H1 (cell line): ENCODE measurements around the gene PARD6B. TPM values are rescaled to one million over a fixed set of nuclear protein-coding genes. Genes with fewer than 3 reads are reported as not detected.
A peak's percentile ranks its signal among the peaks of the same experiment; 100 is the strongest.

Experiments used
- CTCF ChIA-PET: fragments of 300-600 bp; sonication (Branson Sonifier 250); formaldehyde crosslinking; loops from one replicate; lab custom pipeline; 2021; ENCODE audit not compliant: partially characterized antibody; lab: Charles Lee
- POLR2A ChIA-PET: fragments of 300-600 bp; sonication (Branson Sonifier 250); formaldehyde crosslinking; loops from one replicate; lab custom pipeline; 2021; ENCODE audit warnings: inconsistent platforms; ENCODE audit not compliant: partially characterized antibody; lab: Charles Lee
- DNase-seq, 2 experiments: peaks; one replicate each; pipeline versions ENCODE4 v3.0.0 to v3.0.0-alpha.2; 2010 to 2022; ENCODE audit warnings: low spot score in 2 of 2, low read depth in 1 of 2, mixed read lengths in 1 of 2
- FAIRE-seq: peaks from 2 replicates; lab custom pipeline; 2011; peaks lifted over from hg19 to GRCh38; lab: Jason Lieb, UNC
- H2AFZ ChIP-seq: 2 replicates; pipeline ENCODE4 v1.8.1; 2012; ENCODE audit warnings: low read length, inconsistent platforms
- H2AK5ac ChIP-seq: 2 replicates; pipeline ENCODE4 v1.6.1; 2013; ENCODE audit warnings: low read depth, low read length
- H2BK120ac ChIP-seq: replicated peaks from 2 replicates; pipeline ENCODE3; 2013; ENCODE audit warnings: low read depth, low read length, inconsistent platforms
- H2BK12ac ChIP-seq: 2 replicates; pipeline ENCODE4 v1.6.1; 2013; ENCODE audit warnings: low read depth, low read length
- H2BK15ac ChIP-seq: 2 replicates; pipeline ENCODE4 v1.6.1; 2013; ENCODE audit warnings: low read length
- H2BK20ac ChIP-seq: 2 replicates; pipeline ENCODE4 v1.6.1; 2013; ENCODE audit warnings: low read length
- H2BK5ac ChIP-seq: 2 replicates; pipeline ENCODE4 v1.6.1; 2013; ENCODE audit warnings: low read depth, low read length
- H3K14ac ChIP-seq: 2 replicates; pipeline ENCODE4 v1.6.1; 2013; ENCODE audit warnings: inconsistent platforms; ENCODE audit not compliant: insufficient read length
- H3K18ac ChIP-seq: 2 replicates; pipeline ENCODE4 v1.6.1; 2013; ENCODE audit warnings: low read length; ENCODE audit errors: extremely low read depth
- H3K23ac ChIP-seq: 2 replicates; pipeline ENCODE4 v1.6.1; 2013; ENCODE audit warnings: inconsistent platforms; ENCODE audit not compliant: insufficient read length
- H3K23me2 ChIP-seq: 2 replicates; pipeline ENCODE4 v1.6.1; 2013; ENCODE audit warnings: low read depth, low read length
- H3K27ac ChIP-seq: 2 replicates; pipeline ENCODE4 v1.6.1; 2011; ENCODE audit warnings: low read depth, low read length, inconsistent platforms
- H3K27me3 ChIP-seq, 4 experiments: replicated peaks in 1 of 4; 1 replicate in 1 of 4; 2 replicates in 3 of 4; pipeline versions ENCODE4 v1.6.1 to v1.8.1; 2011 to 2013; ENCODE audit warnings: low read length in 3 of 4, mild to moderate bottlenecking in 3 of 4, inconsistent platforms in 2 of 4, mixed read lengths in 2 of 4, moderate library complexity in 1 of 4; ENCODE audit not compliant: control insufficient read depth in 3 of 4, insufficient read depth in 3 of 4; ENCODE audit errors: extremely low read depth in 1 of 4
- H3K36me3 ChIP-seq, 4 experiments: 2 replicates each; pipeline versions ENCODE4 v1.6.1 to v1.8.1; 2011 to 2013; ENCODE audit warnings: mild to moderate bottlenecking in 4 of 4, low read length in 3 of 4, moderate library complexity in 2 of 4, control low read depth in 1 of 4, inconsistent platforms in 1 of 4; ENCODE audit not compliant: insufficient read depth in 4 of 4, control insufficient read depth in 2 of 4
- H3K4ac ChIP-seq: replicated peaks from 2 replicates; pipeline ENCODE3; 2013; ENCODE audit warnings: low read length, low read depth, mixed read lengths, inconsistent platforms; ENCODE audit not compliant: insufficient read length
- H3K4me1 ChIP-seq, 4 experiments: replicated peaks in 1 of 4; 1 replicate in 1 of 4; 2 replicates in 3 of 4; pipeline versions ENCODE4 v1.6.1 to v1.8.1; 2011 to 2013; ENCODE audit warnings: low read length in 3 of 4, inconsistent platforms in 2 of 4, mixed read lengths in 1 of 4; ENCODE audit not compliant: insufficient read depth in 4 of 4, control insufficient read depth in 3 of 4
- H3K4me2 ChIP-seq, 2 experiments: 2 replicates each; pipeline versions ENCODE4 v1.6.1 to v1.8.1; 2011 to 2013; ENCODE audit warnings: low read depth in 2 of 2, low read length in 2 of 2, control low read depth in 1 of 2, inconsistent platforms in 1 of 2, mild to moderate bottlenecking in 1 of 2; ENCODE audit not compliant: insufficient read depth in 1 of 2
- H3K4me3 ChIP-seq, 4 experiments: fragments of 200-600, 300-600 bp in 1 of 4; sonication (generic), shearing (Covaris generic), sonication (Bioruptor Twin) in 1 of 4; 2 replicates each; pipeline versions ENCODE4 v1.5.1 to v1.8.1; 2011 to 2016; ENCODE audit warnings: low read length in 4 of 4, low read depth in 3 of 4, control low read depth in 2 of 4, inconsistent platforms in 2 of 4, mild to moderate bottlenecking in 2 of 4, mixed read lengths in 1 of 4, moderate library complexity in 1 of 4; ENCODE audit not compliant: insufficient read depth in 2 of 4; ENCODE audit errors: extremely low read depth in 1 of 4
- H3K56ac ChIP-seq: replicated peaks from 2 replicates; pipeline ENCODE3; 2013; ENCODE audit warnings: low read depth, mild to moderate bottlenecking, mixed read lengths, low read length, inconsistent platforms; ENCODE audit not compliant: insufficient read length
- H3K79me1 ChIP-seq: 2 replicates; pipeline ENCODE4 v1.6.1; 2013; ENCODE audit warnings: low read depth, low read length, control low read depth
- H3K79me2 ChIP-seq, 2 experiments: 2 replicates each; pipeline versions ENCODE4 v1.6.1 to v1.8.1; 2012 to 2013; ENCODE audit warnings: low read length in 2 of 2, mild to moderate bottlenecking in 2 of 2, inconsistent platforms in 1 of 2; ENCODE audit not compliant: insufficient read depth in 2 of 2, control insufficient read depth in 1 of 2
- H3K9ac ChIP-seq, 4 experiments: replicated peaks in 1 of 4; 1 replicate in 1 of 4; 2 replicates in 3 of 4; pipeline versions ENCODE4 v1.6.1 to v1.8.1; 2011 to 2013; ENCODE audit warnings: low read depth in 3 of 4, low read length in 3 of 4, control low read depth in 2 of 4, mild to moderate bottlenecking in 2 of 4, moderate library complexity in 2 of 4, inconsistent platforms in 1 of 4; ENCODE audit errors: extremely low read depth in 1 of 4
- H3K9me3 ChIP-seq, 2 experiments: 2 replicates each; pipeline versions ENCODE4 v1.6.1 to v1.8.1; 2012 to 2013; ENCODE audit warnings: mild to moderate bottlenecking in 2 of 2, moderate library complexity in 2 of 2, control low read depth in 1 of 2, inconsistent platforms in 1 of 2, low read depth in 1 of 2, low read length in 1 of 2, mixed read lengths in 1 of 2; ENCODE audit not compliant: insufficient read depth in 2 of 2
- H4K20me1 ChIP-seq, 2 experiments: replicated peaks in 1 of 2; 2 replicates each; pipeline versions ENCODE3 to v1.8.1; 2011 to 2013; ENCODE audit warnings: inconsistent platforms in 2 of 2, low read length in 2 of 2, mild to moderate bottlenecking in 1 of 2; ENCODE audit not compliant: insufficient read depth in 2 of 2, control insufficient read depth in 1 of 2
- H4K5ac ChIP-seq: 2 replicates; pipeline ENCODE4 v1.6.1; 2013; ENCODE audit warnings: low read length, low read depth, mixed read lengths, inconsistent platforms; ENCODE audit not compliant: insufficient read length
- H4K8ac ChIP-seq: 2 replicates; pipeline ENCODE4 v1.8.0; 2013; ENCODE audit warnings: mild to moderate bottlenecking, moderate library complexity, low read length, inconsistent platforms; ENCODE audit not compliant: insufficient read depth; ENCODE audit errors: extremely low read depth
- H4K91ac ChIP-seq: replicated peaks from 2 replicates; pipeline ENCODE3; 2013; ENCODE audit warnings: low read length, mixed read lengths, inconsistent platforms; ENCODE audit not compliant: insufficient read length
- ASH2L ChIP-seq: fragments of 200-600, 300-600 bp; sonication (generic); IDR thresholded peaks from one replicate; pipeline ENCODE4 v1.7.1; 2017; ENCODE audit warnings: low read length
- CHD2 ChIP-seq: IDR thresholded peaks from 2 replicates; pipeline ENCODE4 v1.6.1; 2012; ENCODE audit warnings: low read length, improper control_type of control experiment
- RFX5 ChIP-seq: IDR thresholded peaks from 2 replicates; pipeline ENCODE4 v1.6.1; 2011; ENCODE audit warnings: low read depth, low read length, improper control_type of control experiment, borderline replicate concordance
- RXRA ChIP-seq: IDR thresholded peaks from 2 replicates; pipeline ENCODE4 v1.6.1; 2011; ENCODE audit warnings: low read depth, mild to moderate bottlenecking, low read length, moderate library complexity; ENCODE audit not compliant: insufficient read depth
- SAP30 ChIP-seq: fragments of 300-600 bp; sonication (generic); IDR thresholded peaks from 2 replicates; pipeline ENCODE4 v1.7.1; 2012; ENCODE audit warnings: low read length, moderate library complexity, mild to moderate bottlenecking, inconsistent platforms; ENCODE audit not compliant: insufficient read depth, insufficient replicate concordance
- SIRT6 ChIP-seq: IDR thresholded peaks from one replicate; pipeline ENCODE4 v1.7.1; 2012; ENCODE audit warnings: low read length, inconsistent platforms
- SP1 ChIP-seq: IDR thresholded peaks from 2 replicates; pipeline ENCODE4 v1.6.1; 2011; ENCODE audit warnings: low read depth, low read length
- SP4 ChIP-seq: IDR thresholded peaks from 2 replicates; pipeline ENCODE4 v1.6.1; 2012; ENCODE audit warnings: low read length, inconsistent platforms
- SRF ChIP-seq: IDR thresholded peaks from 2 replicates; pipeline ENCODE4 v1.6.1; 2011; ENCODE audit warnings: mild to moderate bottlenecking, low read depth, low read length, moderate library complexity
- TAF7 ChIP-seq: optimal IDR thresholded peaks from 2 replicates; pipeline ENCODE3; 2011; ENCODE audit warnings: low read depth, mild to moderate bottlenecking, inconsistent platforms, low read length, moderate library complexity, borderline replicate concordance
- WGBS, 2 experiments: shearing (Covaris generic) in 1 of 2; methylation state at CpG; one replicate each; pipeline versions ENCODE4 v1.1.6 to v1.1.7; 2013 to 2015; ENCODE audit warnings: low lambda C conversion rate in 2 of 2, mixed read lengths in 2 of 2, inconsistent platforms in 1 of 2, low coverage in 1 of 2, missing lambda C conversion rate in 1 of 2; ENCODE audit not compliant: insufficient replicate concordance in 2 of 2, insufficient coverage in 1 of 2, insufficient read length in 1 of 2; ENCODE audit errors: extremely low coverage in 1 of 2, missing lambda C conversion rate in 1 of 2; 5-methylcytosine and 5-hydroxymethylcytosine counted together
- polyA plus RNA-seq, 7 experiments: library from polyadenylated mRNA; depleted of rRNA in 3 of 7; stranded (reverse) in 5 of 7; unstranded in 2 of 7; fragments of >200 nt in 5 of 7; fragments of 200-250 nt in 2 of 7; gene quantifications; 1 replicate in 5 of 7; 2 replicates in 1 of 7; 4 replicates in 1 of 7; pipeline versions ENCODE4 v1.2.1 to v1.2.3, GENCODE V29; 2011 to 2013; ENCODE audit warnings: missing spikeins in 2 of 7, mixed read lengths in 2 of 7
- total RNA-seq: library from RNA; stranded (reverse); fragmentation: NEBNext Ultra II Directional; extraction: Animal tissue kit (Norgen Biotek cat#: 25700); gene quantifications from 2 replicates; pipeline ENCODE4 v1.2.1, GENCODE V29; 2021
- TF ChIP-seq, protein P1 (sequence below): IDR thresholded peaks from 2 replicates; pipeline ENCODE4 v1.6.1; 2011; ENCODE audit warnings: low read depth, mild to moderate bottlenecking, low read length; ENCODE audit not compliant: insufficient read depth

PARD6B gene
- total and polyA plus RNA-seq, 2 of the 8 experiments (the other 6 are each of a cell fraction or from before 2014, with no cell fraction given) = 5.2 to 34.1 TPM

DNA sequence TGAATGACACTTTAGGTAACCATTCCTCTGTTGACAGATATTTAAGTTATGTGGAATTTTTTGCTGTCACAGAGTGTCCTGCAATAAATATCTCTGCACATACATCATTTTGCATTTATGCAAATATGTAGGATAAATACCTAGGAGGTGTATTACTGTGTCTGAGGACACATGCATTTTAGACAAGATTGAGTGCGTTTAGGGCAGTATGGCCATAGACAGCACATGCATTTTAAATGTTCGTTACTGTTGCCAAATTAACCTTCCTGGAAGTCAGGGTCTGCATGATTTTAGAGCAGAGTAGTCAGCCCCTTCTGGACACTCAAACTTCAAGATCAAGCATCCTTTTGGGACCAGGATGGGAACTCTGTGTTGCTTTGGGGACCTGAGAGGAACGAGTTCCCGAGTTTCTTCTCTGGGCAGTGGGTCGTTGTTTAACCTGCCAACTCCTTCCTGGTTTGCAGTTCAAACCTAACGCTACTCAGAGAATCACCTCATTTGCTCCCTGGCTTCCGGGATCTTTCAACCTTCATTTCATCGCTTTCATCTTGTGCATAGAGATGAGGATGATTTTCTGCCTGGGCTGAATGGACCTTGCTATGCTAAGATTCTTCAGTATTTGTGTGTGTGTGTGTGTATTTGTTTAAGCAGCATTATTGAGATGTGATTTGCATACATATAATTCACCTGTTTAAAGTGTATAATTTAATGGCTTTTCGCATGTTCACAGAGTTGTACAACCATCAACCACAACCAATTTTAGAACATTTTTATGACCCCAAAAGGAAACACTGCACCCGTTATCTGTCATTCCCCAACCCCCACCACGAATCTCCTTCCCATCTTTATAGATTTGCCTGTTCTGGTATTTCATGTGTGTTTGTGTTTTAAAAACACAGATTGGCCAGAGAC is 73.3 kb downstream of the PARD6B start:
- CTCF ChIA-PET = interaction anchor here (1.1 to 1.6 kb wide), 3 partner anchors 10 to 178 kb away, joined by 3 to 8 read pairs (median 5); partner anchors contain the start of gene BCAS4
- 92% methylated on average over 11 of the region's 11 CpGs; no CpG with 5 or more reads in 1 of the 2 experiments for WGBS, 2 experiments
- TF ChIP-seq RXRA = no peak
- TF ChIP-seq RFX5 = no peak
- TF ChIP-seq ASH2L = no peak
- TF ChIP-seq TAF7 = no peak
- TF ChIP-seq SP1 = no peak
- TF ChIP-seq SRF = no peak
- no peak for TF ChIP-seq SP4
- no peak for TF ChIP-seq SIRT6
- TF ChIP-seq CHD2 = no peak
- no peak for TF ChIP-seq SAP30
- TF ChIP-seq, protein P1, sequence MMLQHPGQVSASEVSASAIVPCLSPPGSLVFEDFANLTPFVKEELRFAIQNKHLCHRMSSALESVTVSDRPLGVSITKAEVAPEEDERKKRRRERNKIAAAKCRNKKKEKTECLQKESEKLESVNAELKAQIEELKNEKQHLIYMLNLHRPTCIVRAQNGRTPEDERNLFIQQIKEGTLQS = no peak

More for the DNA sequence above, 73.3 kb downstream of the PARD6B start:
- Histone ChIP-seq H3K56ac (no peak overlapping the region), H3K4me2 (peak overlapping the region in 1 of 2 experiments; percentile 17; a peak in 1 of 4 replicates), H2BK12ac (no peak overlapping the region), H2AFZ (no peak overlapping the region), H3K18ac (no peak overlapping the region), H3K9ac (no peak overlapping the region), H4K20me1 (peaks cover 0 to 2% of the 10 kb centered on the region in 2 experiments), H3K23ac (no peak overlapping the region), H3K79me1 (peaks cover 2% of the 10 kb centered on the region; the same call in 1 of the 2 replicates), H3K36me3 (no peaks in the 10 kb centered on the region), H3K14ac (no peak overlapping the region), H4K8ac (no peak overlapping the region), H3K79me2 (peaks cover 0 to 7% of the 10 kb centered on the region in 2 experiments; a peak in 1 of 4 replicates), H2BK5ac (no peak overlapping the region), H2BK20ac (no peak overlapping the region), H3K4me3 (no peak overlapping the region), H3K4me1 (peaks cover 0 to 10% (median 3%) of the 10 kb centered on the region in 4 experiments; a peak in 5 of 7 replicates), H3K9me3 (no peaks in the 10 kb centered on the region), H3K4ac (no peak overlapping the region), H2BK15ac (no peak overlapping the region), H3K23me2 (no peaks in the 10 kb centered on the region), H2BK120ac (no peak overlapping the region), H4K91ac (no peak overlapping the region), H3K27me3 (no peaks in the 10 kb centered on the region), H4K5ac (no peak overlapping the region), H3K27ac (no peak overlapping the region), H2AK5ac (no peak overlapping the region)
- POLR2A ChIA-PET = interaction anchor here (3.2 kb wide), 1 partner anchor 120 kb away, joined by 12 read pairs; no protein-coding TSS in a partner anchor
- DNase-seq = no peak
- no peak for FAIRE-seq
